Measurements from ENCODE around the gene CERKL. TPM values are rescaled to one million over a fixed set of nuclear protein-coding genes. Genes with fewer than 3 reads are reported as not detected.

The CERKL gene
- total RNA-seq, 2 donors from 2014 or later: 0.52 to 0.66 TPM

- Histone ChIP-seq H3K9me3 (no peaks in the 10 kb centered on the region), H3K27ac (no peak overlapping the region), H3K27me3 (no peaks in the 10 kb centered on the region), H3K4me3 (no peak overlapping the region), H3K4me1 (no peaks in the 10 kb centered on the region), H3K36me3 (replicated peaks in 1 of 2; ENCODE audit: insufficient read depth in 1 of 2, low read depth in 2 of 2) (no peaks in the 10 kb centered on the region)
- DNase-seq (no peak), ATAC-seq (no peak)
- no peak for TF ChIP-seq CTCF (IDR thresholded peaks at IDR 0.05)
- no peak for TF ChIP-seq POLR2A (IDR thresholded peaks at IDR 0.05)
- intact Hi-C loops (cut with DNase I): no loop called here
Observed at GRCh38 chr2:181672255-181673008, 15.5 kb upstream of the CERKL start.

- DNase-seq (no peak), ATAC-seq (no peak)
- Histone ChIP-seq H3K4me3 (no peak overlapping the region), H3K27ac (no peak overlapping the region), H3K9me3 (peaks cover 0 to 7% (median 0%) of the 10 kb centered on the region in 3 donors), H3K27me3 (no peaks in the 10 kb centered on the region), H3K36me3 (replicated peaks in 1 of 2; ENCODE audit: insufficient read depth in 1 of 2, low read depth in 2 of 2) (no peaks in the 10 kb centered on the region), H3K4me1 (no peaks in the 10 kb centered on the region)
- TF ChIP-seq POLR2A (IDR thresholded peaks at IDR 0.05) (no peak), CTCF (IDR thresholded peaks at IDR 0.05) (no peak)
- WGBS, 2 donors: 77 to 90% methylated on average over 1 of the region's 1 CpG
- intact Hi-C loops (cut with DNase I): no loop called here
Observed at GRCh38 chr2:181670632-181671031, 13.7 kb upstream of the CERKL start.

GRCh38 chr2:181667234-181667633, 10.3 kb upstream of the CERKL start:
- DNase-seq: no peak

GRCh38 chr2:181662287-181662686, 5.4 kb upstream of the CERKL start:
- ATAC-seq (no peak), DNase-seq (no peak)
- 88 to 89% methylated on average over 2 of the region's 2 CpGs for WGBS, 2 donors
- TF ChIP-seq POLR2A (IDR thresholded peaks at IDR 0.05) (no peak), CTCF (IDR thresholded peaks at IDR 0.05) (no peak)
- Histone ChIP-seq H3K27me3 (no peaks in the 10 kb centered on the region), H3K36me3 (replicated peaks in 1 of 2; ENCODE audit: insufficient read depth in 1 of 2, low read depth in 2 of 2) (no peaks in the 10 kb centered on the region), H3K4me1 (peaks cover under 1% of the 10 kb centered on the region), H3K4me3 (no peak overlapping the region), H3K9me3 (peaks cover 0 to 13% (median 0%) of the 10 kb centered on the region in 3 donors), H3K27ac (no peak overlapping the region)
- intact Hi-C loops (cut with DNase I): no loop called here

More at GRCh38 chr2:181667234-181667633, 10.3 kb upstream of the CERKL start:
- Histone ChIP-seq H3K27ac (no peak overlapping the region), H3K4me3 (no peak overlapping the region), H3K27me3 (no peaks in the 10 kb centered on the region), H3K36me3 (replicated peaks in 1 of 2; ENCODE audit: insufficient read depth in 1 of 2, low read depth in 2 of 2) (no peaks in the 10 kb centered on the region), H3K9me3 (peaks cover 0 to 13% (median 0%) of the 10 kb centered on the region in 3 donors), H3K4me1 (no peaks in the 10 kb centered on the region)
- TF ChIP-seq CTCF (IDR thresholded peaks at IDR 0.05) (no peak), POLR2A (IDR thresholded peaks at IDR 0.05) (no peak)
- WGBS, 2 donors: 39 to 73% methylated on average over 1 of the region's 1 CpG
- intact Hi-C loops (cut with DNase I): no loop called here
- ATAC-seq: no peak

- Histone ChIP-seq H3K4me3 (no peak overlapping the region), H3K36me3 (replicated peaks in 1 of 2; ENCODE audit: insufficient read depth in 1 of 2, low read depth in 2 of 2) (no peaks in the 10 kb centered on the region), H3K4me1 (peaks cover 8% of the 10 kb centered on the region), H3K27me3 (no peaks in the 10 kb centered on the region), H3K9me3 (peaks cover 0 to 2% (median 0%) of the 10 kb centered on the region in 3 donors), H3K27ac (no peak overlapping the region)
- WGBS, 2 donors: 26 to 27% methylated on average over 3 of the region's 3 CpGs
- intact Hi-C loops (cut with DNase I): no loop called here
- no peak for DNase-seq
- no peak for ATAC-seq
- TF ChIP-seq CTCF (IDR thresholded peaks at IDR 0.05): no peak
- TF ChIP-seq POLR2A (IDR thresholded peaks at IDR 0.05): no peak
Observed at GRCh38 chr2:181660181-181660580, 3.3 kb upstream of the CERKL start.
